WI38 (cell line): ENCODE measurements around the gene NRXN2.

Source experiments
- H3K4me3 ChIP-seq: 2 replicates; pipeline ENCODE4 v1.5.1; 2011; ENCODE audit warnings: low read depth, mild to moderate bottlenecking, control low read depth, low read length
- TF ChIP-seq, protein P1 (sequence below): IDR thresholded peaks from 2 replicates; pipeline ENCODE4 v1.5.1; 2012; ENCODE audit warnings: low read depth, mild to moderate bottlenecking, control low read depth, low read length

Gene NRXN2

GRCh38 chr11:64606796-64607380 lies 116.1 kb downstream of the NRXN2 start:
- TF ChIP-seq, protein P1, sequence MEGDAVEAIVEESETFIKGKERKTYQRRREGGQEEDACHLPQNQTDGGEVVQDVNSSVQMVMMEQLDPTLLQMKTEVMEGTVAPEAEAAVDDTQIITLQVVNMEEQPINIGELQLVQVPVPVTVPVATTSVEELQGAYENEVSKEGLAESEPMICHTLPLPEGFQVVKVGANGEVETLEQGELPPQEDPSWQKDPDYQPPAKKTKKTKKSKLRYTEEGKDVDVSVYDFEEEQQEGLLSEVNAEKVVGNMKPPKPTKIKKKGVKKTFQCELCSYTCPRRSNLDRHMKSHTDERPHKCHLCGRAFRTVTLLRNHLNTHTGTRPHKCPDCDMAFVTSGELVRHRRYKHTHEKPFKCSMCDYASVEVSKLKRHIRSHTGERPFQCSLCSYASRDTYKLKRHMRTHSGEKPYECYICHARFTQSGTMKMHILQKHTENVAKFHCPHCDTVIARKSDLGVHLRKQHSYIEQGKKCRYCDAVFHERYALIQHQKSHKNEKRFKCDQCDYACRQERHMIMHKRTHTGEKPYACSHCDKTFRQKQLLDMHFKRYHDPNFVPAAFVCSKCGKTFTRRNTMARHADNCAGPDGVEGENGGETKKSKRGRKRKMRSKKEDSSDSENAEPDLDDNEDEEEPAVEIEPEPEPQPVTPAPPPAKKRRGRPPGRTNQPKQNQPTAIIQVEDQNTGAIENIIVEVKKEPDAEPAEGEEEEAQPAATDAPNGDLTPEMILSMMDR, result no peak
- no peak overlapping the region for H3K4me3 ChIP-seq

DNA sequence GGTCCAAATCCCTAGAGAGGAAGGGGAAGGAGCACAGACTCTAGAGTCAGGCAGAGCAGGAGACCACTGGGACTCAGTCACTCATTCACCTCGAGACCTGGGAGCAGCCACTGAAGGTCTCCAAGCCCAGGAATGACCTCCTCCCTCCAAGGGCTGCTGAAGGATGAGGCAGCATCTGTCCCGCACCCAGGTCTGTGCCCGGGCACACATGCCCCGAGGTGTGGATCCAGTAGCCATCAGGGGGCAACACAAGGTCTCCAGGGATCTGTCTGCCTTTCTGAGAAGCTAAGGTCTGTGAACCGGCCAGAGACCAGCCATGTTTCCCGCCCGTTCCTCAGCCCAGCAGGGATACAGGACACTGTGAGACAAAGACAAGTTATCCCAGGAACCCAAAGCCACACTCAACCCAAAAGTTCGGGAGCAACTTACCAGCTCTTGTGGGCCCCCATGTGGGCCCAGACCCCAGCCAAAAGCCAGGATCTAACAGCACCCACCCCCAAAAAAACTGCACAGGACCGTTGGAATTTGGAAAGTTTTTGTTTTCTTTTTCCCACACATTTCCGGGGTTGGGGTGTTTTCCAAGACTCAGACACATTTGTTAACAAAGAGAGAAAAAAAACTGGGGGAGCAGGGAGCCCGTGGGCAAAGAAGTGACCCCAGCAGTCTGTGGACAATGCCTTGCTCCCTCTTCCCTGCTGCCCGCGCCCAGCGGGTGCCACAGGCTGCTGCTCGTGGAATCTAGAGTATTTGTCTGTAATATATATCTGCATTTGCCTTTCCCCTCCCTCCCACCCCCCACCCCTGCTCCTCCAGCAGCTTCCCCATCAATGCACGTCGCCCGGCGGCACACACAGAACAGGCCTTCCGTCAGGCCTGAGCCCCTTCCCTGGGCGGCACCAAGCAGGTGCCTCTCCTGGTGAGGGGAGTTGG lies 117.1 kb downstream of the NRXN2 start:
- H3K4me3 ChIP-seq, result no peak overlapping the region
- TF ChIP-seq, protein P1, result no peak

DNA sequence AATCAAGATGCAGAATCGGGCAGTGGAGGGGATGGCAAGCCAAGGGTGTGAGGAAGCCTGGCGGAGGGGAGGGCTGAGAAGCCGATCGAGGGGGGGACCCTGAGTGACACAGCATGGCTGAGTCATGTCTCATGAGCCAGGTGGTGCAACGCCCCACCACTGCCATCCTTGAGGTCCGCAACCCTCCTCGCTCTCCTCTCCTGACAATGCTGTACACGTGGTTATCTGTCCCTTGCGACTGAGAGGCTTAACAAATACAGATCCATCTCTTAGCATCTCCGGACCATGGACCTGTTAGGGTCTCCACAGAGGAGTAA lies 117.8 kb downstream of the NRXN2 start:
- no peak overlapping the region for H3K4me3 ChIP-seq
- TF ChIP-seq, protein P1, result no peak

GRCh38 chr11:64604458-64605243 lies 118.3 kb downstream of the NRXN2 start:
- TF ChIP-seq, protein P1, result no peak

DNA sequence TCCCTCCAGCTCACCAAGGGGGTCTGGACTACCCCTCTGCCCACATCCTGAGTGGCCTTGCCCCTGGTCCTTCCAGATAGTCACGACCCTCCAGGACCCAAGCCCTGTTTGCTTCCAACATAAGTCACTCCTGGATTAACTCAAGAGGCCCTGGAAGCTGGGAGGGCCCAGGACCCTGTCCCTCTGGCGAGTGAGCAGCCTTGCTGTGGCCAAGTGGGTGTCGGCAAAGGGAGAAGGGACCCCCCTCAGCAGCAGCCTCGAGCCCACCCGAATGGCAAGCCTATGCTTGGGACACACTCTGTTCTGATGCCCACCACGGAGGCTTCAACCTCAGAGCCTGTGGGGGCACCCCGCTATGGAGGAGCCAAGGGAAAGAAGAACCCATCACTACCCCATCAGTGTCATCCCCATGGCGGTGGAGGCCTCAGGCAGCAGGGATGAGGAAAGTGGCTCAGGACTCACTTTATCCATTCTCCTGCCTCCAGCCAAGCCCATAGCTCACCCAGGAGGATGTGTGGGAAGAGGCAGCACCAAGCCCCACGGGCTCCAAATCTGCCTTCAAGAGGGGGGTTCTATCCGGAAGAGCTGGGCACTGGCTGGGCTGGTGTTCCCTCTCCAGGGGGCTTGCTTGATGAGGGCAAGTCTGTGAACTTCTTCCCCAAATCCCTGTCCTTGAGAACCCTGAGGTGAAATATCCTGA lies 119.4 kb downstream of the NRXN2 start:
- TF ChIP-seq, protein P1, result no peak
- H3K4me3 ChIP-seq, result no peak overlapping the region

More at GRCh38 chr11:64604458-64605243, 118.3 kb downstream of the NRXN2 start:
- no peak overlapping the region for H3K4me3 ChIP-seq

DNA sequence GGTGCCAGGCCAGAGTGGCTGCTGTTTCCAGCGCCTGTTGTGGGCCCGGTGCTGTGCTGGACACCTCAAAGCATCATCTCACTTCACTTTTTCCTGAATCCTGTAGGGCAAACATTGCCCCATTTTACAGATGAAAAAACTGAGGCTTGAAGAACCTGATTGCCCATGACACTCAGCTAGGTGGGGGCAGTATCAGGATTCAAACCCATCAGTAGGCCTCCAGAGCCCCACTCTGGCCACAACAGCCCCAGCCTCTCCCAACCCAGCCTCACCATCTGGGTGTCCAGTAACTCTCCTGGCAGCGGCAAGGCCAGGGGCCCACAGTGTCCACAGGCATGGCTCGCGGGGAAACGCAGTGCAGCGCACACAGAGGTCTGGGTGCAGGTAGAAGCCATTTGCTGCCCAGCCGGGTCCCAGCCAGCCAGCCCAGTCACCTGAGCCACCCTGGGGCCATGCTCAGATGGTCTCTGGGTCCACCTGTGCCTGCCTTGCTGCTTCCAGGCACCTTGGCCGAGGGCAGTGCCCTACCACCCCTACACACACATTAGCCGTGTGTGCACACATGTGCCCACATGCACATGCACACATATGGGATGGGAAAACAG lies 120.4 kb downstream of the NRXN2 start:
- TF ChIP-seq, protein P1, result no peak
- H3K4me3 ChIP-seq, result no peak overlapping the region
